NCI-H2029 treated with DMSO at 0.1 percent for 48 hours (cell line): ENCODE measurements around the gene TNRC6C.

ENCODE experiments used
- DNase-seq: peaks from one replicate; lab custom pipeline; 2025; lab: John Stamatoyannopoulos, UW

The TNRC6C gene, protein sequence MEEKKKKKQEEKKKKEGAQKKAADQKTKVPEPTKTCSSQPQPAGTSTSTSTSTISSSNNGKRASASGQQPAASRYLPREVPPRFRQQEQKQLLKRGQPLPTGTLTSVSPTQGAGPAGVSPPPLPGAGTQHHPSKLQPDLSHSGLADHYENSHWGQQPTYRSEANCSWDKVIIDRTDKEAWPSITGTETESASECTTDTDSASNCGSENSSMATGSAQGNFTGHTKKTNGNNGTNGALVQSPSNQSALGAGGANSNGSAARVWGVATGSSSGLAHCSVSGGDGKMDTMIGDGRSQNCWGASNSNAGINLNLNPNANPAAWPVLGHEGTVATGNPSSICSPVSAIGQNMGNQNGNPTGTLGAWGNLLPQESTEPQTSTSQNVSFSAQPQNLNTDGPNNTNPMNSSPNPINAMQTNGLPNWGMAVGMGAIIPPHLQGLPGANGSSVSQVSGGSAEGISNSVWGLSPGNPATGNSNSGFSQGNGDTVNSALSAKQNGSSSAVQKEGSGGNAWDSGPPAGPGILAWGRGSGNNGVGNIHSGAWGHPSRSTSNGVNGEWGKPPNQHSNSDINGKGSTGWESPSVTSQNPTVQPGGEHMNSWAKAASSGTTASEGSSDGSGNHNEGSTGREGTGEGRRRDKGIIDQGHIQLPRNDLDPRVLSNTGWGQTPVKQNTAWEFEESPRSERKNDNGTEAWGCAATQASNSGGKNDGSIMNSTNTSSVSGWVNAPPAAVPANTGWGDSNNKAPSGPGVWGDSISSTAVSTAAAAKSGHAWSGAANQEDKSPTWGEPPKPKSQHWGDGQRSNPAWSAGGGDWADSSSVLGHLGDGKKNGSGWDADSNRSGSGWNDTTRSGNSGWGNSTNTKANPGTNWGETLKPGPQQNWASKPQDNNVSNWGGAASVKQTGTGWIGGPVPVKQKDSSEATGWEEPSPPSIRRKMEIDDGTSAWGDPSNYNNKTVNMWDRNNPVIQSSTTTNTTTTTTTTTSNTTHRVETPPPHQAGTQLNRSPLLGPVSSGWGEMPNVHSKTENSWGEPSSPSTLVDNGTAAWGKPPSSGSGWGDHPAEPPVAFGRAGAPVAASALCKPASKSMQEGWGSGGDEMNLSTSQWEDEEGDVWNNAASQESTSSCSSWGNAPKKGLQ (N-terminal part only)

DNA sequence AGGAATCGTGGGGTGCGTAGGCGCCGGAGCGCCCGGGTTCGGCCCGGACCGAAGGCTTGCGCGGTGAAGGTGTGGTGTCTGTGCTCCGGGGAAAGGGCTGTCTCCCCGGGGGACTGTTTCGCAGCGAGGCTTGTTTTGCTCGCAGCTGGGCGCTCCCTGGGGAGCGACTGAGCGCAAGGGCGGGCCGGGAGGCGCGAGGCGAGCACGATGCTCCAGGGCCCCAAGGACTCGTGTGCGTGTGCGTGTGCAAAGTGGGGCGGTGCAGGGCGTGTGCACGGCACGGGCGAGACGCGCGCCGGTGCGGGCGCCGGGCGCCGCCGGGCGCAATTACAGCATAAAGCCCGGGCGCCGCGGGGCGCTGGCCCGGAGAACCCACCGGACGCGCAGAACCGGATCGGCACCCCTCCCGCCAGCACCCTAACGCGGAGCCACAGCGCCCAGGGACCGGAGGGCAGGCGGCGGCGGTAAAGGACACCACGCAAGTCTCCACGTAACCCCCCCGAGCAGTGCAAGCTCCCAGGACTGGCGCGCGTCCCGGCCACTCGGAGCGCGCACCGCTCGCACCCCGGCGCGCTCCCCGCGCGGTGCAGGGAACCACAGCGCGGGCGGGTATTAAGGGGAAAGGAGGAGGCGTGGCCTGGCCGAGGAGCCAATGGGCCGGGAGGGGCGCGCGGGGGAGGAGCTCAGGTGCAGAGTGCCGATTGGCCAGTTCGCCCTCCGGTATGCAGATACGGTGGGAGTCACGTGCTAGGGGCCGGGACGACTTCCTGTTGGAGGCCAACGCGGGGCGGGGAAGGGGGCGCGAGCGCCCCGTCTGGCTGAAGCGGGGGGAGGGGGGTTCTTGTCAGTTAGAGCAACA is at the start of gene TNRC6C:
TNRC6C (plus strand) TSS at position 847 of the 859 bp plus-strand sequence. CDS start 45,504 bp downstream, outside the sequence.
- peak; percentile 89 for DNase-seq

DNA sequence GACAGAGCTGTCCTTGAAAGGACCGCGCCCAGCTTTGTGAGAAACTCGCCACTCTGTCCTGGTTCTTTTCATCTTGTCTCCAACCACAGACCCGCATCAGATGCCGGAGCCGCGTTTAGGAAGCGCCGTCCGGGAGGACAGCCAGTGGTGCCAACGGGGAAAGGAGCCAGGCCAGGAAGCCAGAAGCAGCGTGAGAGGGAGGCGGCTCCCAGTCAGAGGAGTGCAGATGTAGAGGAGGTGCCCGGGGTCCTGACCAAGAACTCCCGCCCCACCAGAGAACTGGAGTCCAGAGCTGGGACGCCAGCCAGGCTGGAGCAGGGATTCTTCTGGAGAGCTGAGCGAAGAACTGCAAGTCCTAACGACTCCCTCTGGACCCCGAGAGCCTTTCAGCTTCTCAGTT is 49.3 kb upstream of the TNRC6C start:
- no peak for DNase-seq

DNA sequence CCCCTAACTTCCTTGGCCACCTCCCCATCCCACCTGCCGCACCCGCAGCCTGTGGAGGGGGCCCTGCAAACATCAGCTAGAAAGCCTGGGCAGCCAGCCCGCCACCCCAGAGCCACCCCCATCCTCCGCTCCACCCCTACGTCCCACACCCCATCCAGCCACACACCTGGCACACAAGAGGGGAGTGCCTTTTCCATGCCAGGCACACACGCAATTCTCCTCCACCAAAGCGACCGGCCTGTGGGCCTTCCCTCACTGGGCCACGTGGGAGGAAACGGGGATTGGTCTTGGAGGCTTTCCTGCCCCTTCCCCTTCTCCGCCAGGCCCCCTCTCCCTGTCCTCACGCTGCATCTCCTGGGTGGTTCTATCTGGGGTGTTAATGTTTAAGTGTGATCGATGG is 48.7 kb upstream of the TNRC6C start:
- no peak for DNase-seq

DNA sequence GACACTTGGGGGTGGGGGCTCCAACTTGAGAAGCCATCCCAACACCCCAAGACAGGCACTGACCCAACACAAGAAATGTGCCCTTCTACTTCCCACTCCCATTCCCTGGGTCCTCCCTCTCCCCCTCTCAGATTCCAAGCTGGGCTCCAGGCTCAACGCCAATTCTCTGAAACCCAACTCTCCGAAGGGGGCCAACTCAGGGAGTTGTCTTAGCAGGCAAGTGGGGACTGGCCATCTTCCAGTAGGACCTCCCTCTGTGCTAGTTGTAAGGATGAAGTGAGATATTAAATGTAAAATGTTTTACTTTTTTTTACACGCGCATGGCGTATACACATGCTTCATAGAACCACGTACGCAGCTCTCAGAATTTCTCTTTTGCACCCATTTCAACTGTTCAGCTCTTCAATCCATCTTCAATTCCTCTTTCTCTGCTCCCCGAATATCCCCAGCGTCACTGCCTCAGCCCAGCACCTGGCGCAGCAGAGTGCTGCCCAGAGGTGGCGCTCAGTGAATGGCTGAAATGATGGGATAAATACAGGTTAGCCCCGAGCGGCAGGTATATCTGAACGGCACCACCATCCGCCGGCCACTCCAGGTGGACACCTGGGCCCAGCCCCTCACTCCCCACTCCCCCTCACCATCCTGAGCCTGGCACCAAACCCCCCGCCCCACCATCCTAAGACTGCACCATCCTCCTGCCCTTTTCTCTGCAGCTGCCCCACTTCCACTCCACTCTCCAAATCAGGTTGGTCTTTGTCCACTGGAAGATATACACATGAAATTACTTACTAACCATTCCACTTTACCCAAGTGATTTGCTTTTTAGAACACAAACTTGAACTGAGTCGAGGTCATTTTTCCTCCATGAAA is 43.9 kb upstream of the TNRC6C start:
- DNase-seq, result no peak

DNA sequence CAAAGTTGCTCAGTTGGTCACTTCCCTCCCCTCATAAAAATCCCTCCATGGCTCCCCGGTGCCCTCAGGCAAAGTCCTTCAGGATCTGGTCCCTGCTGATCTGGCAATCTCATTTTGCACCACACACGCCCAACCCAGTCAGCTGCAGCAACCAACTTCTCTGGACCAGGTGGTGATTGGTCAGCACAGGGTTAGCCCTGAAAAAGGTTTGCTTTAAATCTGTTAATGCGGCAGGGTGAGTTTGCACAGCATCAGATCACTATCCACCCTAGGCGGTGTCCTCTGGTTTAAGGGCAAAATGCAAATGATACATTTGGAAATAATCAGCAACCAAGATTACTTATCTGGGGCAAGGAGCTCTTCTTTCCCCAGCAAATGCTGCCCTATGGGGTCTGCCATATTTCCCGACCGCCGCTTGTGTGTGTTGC is 42.9 kb upstream of the TNRC6C start:
- DNase-seq, result no peak

DNA sequence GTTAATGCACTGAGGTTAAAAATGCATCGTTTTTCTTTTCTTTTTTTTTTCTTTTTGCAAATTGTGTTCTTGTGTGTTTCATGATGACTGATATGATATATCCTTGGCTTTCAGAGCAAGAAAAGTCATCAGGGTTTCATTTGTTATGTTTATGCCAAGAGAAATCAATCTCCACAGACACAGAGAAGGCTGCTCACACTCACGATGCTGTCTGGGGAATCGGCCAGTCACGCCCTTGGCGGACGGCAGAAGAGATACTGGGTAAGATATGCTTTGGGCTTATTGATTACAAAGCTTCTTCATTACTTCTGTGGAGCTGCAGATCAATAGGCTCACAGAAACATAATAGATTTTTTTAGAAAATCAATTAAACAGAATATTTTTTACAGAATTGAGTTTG is 42.2 kb upstream of the TNRC6C start:
- no peak for DNase-seq

DNA sequence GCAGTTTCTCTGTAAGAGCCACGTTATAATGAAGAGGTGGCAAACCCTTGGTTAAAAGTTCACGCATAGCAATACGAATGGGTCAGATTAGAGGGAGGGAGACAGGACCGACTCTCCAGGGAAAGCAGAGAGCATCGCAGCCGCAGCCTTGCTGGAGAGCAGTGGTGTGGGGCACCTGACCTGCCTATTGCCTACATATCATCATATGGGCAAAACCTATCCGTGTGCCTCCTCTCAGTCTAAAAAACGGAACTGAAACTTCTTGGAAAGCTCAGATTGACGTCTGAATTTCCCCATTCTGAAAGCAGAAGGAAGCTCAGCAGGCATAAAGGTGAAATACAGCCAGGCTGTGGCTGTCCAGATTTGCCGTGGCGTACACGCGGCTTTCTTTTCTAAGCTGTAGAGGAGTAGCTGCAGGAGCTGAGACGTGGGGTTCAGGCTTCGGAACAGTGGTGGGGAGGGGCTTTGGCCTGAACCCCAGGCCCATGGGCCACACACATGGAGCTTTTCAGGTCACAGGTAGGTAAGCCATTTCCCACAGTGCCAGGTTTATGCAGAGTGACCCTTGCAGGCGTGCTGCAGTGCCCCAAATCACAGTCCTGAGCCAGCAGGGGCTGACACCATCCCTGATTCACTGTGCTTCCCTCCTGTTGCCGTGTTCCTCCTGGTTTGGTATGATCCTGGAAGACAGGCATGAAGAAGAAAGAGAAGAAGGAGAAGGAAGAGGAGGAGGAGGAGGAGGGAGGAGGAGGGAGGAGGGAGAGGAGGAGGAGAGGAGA is 41.6 kb upstream of the TNRC6C start:
- no peak for DNase-seq

DNA sequence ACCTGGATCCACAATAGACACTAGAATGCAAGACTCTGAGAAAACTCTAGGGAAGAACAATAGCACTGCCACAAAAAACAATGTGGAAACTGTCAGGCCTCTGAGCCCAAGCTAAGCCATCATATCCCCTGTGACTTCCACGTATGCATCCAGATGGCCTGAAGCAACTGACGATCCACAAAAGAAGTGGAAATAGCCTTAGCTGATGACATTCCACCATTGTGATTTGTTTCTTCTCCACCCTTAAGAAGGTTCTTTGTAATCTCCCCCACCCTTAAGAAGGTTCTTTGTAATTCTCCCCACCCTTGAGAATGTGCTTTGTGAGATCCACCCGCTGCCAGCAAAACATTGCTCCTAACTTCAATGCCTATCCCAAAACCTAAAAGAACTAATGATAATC is 39.2 kb upstream of the TNRC6C start:
- DNase-seq, result no peak

DNA sequence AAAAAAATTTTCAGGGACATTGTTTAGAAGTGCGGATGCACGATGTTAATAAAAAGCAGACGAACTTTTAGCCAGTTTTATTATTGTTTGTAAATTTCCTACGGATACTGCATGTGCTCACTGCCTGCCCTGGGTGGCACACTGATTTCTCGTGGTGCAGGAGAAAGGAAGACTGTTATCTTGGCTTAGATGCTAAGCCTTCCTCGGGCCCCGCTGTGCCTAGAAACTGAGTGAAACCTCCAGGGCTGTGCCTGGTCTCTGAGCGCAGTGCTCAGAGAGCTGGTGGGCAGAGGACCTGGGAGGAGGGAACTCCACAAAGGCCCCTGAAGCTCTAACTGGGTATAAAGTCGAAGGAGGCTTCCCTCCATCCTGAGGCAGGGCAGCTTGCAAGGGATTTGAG is 35.4 kb upstream of the TNRC6C start:
- DNase-seq, result no peak

DNA sequence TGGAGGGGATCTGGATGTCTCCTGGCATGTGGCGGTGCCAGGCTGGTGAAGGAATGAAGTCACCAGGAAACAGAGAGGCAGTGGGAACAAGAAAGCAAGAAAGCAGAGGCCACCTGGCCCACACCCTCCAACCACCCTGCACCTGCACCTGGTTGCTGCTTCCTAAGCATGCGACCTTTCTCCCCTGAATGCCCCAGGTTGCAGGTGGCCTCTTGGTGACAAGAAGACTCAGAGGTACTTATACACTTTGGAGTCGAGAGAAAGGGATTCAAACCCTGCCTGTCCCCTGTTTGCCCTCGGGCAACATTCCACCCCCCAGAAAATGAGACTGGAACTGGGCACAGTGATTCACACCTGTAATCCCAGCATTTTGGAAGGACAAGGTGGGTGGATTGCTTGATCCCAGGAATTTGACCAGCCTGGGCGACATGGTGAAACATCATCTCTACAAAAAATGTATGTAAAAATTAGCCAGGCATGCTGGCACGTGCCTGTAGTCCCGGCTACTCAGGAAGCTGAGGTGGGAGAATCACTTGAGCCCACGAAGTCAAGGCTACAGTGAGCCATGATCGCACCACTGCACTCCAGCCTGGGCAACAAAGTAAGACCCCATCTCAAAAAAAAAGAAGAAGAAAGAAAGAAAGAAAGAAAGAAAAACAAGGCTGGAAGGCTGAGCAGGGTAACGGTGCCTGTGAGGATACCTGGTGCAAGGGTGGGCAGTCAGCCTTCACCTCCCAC is 34.6 kb upstream of the TNRC6C start:
- no peak for DNase-seq

DNA sequence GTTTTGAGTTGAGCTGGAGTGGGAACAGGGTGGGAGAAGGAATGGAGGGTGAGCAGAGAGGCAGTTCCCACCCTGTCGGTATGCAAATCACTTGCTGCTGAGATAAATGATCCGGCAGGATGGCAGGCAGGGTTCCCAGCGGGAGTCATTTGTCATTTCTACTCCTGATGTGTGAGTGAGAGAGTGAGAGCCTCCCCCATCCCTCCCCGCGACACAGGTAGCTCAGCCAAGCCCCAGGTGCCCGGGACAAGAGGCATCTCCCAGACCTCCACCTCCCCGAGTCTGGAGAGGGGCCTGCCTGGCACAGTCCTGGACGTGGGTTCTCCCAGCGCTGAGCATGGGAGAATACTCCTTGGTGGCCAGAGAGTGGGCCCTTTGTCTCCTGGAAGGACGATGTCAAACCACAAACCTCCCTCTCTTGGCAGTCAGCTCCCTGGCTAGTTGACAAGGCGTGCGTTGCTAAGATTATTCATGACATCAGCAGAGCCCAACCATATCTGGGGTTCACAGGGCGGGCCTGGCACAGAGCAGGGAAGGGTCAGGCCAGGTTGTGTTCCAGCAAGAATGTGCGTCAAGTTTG is 33.7 kb upstream of the TNRC6C start:
- no peak for DNase-seq

DNA sequence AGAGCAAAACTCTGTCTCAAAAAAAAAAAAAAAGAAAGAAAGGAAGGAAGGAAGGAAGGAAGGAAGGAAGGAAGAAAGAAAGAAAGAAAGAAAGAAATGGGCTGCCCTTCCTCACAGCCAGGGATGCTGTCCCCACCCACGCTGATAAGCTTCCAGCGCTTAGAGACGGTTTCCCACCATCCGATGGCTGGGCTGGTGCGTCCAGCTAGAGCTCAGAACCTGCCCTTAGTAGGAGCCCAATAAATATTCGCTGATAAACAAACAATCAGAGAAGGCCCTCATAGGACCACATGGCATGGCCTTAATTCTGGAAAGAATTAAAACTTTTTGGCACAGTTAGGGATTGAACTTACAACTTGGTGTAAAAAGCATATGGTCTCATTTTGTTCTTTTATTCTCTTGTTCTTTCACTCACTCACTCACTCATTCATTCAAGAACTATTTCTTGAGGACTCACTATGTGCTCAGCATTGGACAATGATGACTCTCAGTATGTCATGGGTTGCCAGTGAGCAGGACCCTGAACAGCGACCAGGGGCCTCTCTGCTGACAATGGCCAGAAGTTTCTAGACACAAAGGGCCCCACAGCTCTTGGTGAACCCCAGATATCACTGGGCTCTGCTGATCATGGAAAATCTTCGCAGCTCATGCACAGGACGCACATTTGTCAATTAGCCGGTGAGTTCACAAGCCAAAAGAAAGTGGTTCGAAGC is 32.5 kb upstream of the TNRC6C start:
- DNase-seq, result no peak

DNA sequence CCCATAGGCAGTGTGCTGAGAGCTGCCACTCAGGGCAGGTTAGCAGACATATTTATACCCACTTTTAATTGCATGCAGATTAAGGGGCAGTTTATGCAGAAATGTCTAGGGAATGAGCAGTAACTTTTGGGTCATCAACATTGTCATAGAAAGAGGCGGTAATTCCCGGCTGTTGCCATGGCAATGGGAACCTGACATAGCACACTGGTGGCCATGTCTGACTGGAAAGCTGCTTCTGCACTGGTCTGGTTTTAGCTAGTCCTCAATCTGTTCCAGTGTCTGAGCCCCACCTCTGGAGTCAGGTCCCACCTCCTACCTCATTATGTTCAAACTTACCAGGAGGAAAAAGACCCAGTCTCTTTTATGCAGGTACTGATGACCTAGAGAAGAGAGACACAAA is 31.5 kb upstream of the TNRC6C start:
- DNase-seq, result no peak

DNA sequence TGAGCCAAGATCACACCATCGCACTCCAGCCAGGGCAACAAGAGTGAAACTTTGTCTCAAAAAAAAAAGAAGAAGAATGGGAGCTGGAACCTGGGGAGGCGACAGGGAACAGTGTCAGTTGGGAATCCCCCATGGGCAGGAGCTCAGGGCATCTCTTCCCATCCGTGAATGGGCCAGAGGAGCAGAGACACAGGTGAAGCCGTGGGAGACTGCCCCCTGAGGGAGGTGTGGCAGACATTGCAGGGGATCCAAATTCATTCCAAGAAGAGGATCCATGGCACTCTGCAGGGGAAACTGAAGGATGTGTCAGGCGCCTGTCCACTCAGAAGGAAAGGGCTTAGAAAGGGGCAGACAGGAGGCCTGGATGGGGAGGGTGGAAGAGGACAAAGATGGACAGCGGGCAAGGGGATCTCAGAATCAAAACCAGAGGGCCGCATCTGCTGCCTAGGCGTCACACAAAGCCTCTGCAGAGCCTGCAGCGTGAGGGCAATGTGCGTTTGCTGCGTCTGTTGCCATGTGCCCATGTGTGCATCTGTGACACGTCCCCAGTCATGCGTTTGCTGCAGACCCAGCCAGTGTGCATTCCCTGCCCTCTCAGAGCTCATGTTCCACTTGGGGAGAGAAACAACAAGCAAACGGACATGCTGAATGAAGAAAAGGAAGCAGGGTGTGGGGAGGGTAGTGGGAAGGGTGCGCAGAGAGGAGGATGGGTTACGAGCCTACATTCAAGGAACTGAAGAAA is 30.6 kb upstream of the TNRC6C start:
- no peak for DNase-seq

DNA sequence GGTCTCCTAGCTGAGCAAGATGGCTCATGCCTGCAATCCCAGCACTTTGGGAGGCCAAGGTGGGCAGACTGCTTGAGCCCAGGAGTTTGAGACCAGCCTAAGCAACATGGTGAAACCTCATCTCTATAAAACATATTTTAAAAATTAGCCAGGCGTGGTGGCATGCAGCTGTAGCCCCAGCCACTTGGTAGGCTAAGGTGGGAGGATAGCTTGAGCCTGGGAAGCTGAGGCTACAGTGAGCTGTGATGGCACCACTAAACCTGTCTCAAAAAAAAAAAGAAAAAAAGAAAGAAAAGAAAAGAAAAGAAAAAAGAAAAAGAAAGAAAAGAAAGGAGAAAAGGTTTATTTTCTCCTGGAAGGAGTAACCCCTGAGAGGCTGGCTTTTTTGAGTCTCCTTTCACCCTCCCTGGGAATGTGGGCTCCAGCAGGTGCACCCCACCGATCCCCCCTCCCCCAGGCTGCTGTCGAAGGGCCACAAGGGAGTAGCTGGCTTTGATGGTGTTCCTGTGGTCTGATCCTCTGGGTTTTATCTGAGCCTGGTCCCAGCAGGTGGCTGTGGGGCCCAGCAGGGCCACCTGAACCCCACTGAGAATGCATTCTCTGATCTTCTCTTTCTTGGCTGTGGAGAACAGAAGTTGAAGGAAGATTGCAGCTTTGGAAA is 29.9 kb upstream of the TNRC6C start:
- no peak for DNase-seq

DNA sequence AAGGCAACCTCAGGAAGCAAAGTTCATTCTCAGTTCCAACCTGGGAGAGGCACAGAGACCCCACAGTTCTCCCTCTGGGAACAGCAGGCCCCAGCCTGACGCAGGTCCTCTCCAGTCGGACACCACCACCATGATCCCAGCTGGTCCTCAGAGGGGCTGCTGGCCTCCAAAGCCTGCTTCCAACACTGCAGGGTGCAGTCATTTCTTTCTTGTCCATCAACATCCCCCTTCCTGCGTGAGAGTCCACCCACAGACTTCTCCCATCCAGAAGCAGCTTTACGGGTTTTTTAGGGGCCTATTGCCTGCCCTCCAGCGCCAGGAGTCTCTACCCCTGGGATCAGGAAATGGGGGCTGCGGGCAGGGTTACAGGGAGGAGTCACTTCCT is 29.3 kb upstream of the TNRC6C start:
- no peak for DNase-seq

DNA sequence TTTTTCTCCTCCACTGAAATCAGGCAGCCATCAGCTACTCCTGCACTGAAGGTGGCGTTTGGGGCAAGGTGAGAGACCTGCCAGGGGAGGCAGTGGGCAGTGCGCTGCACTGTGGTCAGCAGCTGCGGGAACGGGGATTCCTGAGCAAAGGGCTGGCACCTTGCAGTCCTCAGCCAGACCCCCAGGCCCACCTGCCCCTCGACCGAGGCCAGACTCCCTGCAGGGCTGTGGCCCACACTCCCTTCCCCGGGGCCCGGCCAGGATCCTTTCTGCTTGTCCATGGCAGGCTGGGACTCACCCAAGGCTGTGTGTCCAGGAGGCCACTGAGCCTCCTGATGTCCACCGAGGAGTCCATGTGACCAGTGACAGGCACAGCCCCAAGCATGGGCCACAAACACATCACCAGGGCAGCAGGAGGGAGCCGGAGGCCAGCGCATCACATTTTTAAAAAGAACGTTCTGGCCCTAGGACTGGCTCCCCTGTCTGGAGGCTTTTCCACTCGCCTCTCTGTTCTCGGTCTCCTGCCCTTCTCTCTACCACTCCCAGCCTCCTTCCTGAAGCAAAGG is 28.5 kb upstream of the TNRC6C start:
- no peak for DNase-seq
